Smooth muscle cell (in vitro differentiated cells): Measurements from ENCODE around the gene ATRN. TPM values are rescaled to one million over a fixed set of nuclear protein-coding genes. Genes with fewer than 3 reads are reported as not detected.
A peak's percentile ranks its signal among the peaks of the same experiment; 100 is the strongest.
"Not testable (repeated sequence)": the region's sequence is repeated elsewhere in the genome, so short reads cannot be mapped to it uniquely, and the experiment has no call there.

ENCODE experiments used
- DNase-seq: peaks from one replicate; lab custom pipeline; 2025; ENCODE audit not compliant: unreplicated experiment; lab: John Stamatoyannopoulos, UW
- H2AFZ ChIP-seq: fragments of 200-600 bp; sonication (generic); 2 replicates; pipeline ENCODE4 v1.6.0; 2016; ENCODE audit warnings: antibody characterized with exemption, low read depth, mild to moderate bottlenecking
- H3F3A ChIP-seq: fragments of 200-600 bp; sonication (generic); 2 replicates; pipeline ENCODE4 v1.6.0; 2017; ENCODE audit warnings: antibody characterized with exemption, low read depth
- H3K27ac ChIP-seq: fragments of 200-600 bp; sonication (generic); 2 replicates; pipeline ENCODE4 v1.5.1; 2016; ENCODE audit warnings: low read depth, mild to moderate bottlenecking
- H3K27me3 ChIP-seq: fragments of 200-600 bp; sonication (generic); 2 replicates; pipeline ENCODE4 v1.6.1; 2016; ENCODE audit warnings: low read depth, mild to moderate bottlenecking
- H3K36me3 ChIP-seq: fragments of 200-600 bp; sonication (generic); 2 replicates; pipeline ENCODE4 v1.5.1; 2016; ENCODE audit warnings: low read depth
- H3K4me1 ChIP-seq: fragments of 200-600 bp; sonication (generic); 2 replicates; pipeline ENCODE4 v1.5.1; 2016; ENCODE audit warnings: low read depth
- H3K4me2 ChIP-seq: fragments of 200-600 bp; sonication (generic); 2 replicates; pipeline ENCODE4 v1.6.0; 2016; ENCODE audit warnings: mild to moderate bottlenecking
- H3K4me3 ChIP-seq: fragments of 200-600 bp; sonication (generic); 2 replicates; pipeline ENCODE4 v1.5.1; 2016; ENCODE audit warnings: mild to moderate bottlenecking
- H3K79me2 ChIP-seq: fragments of 200-600 bp; sonication (generic); 2 replicates; pipeline ENCODE4 v1.6.0; 2016; ENCODE audit warnings: low read depth, mild to moderate bottlenecking
- H3K9ac ChIP-seq: fragments of 200-600 bp; sonication (generic); 2 replicates; pipeline ENCODE4 v1.6.0; 2016; ENCODE audit warnings: low read depth
- H3K9me3 ChIP-seq: fragments of 200-600 bp; sonication (generic); replicated peaks from 2 replicates; pipeline ENCODE4 v1.5.1; 2016; ENCODE audit warnings: low read depth
- H4K20me1 ChIP-seq: fragments of 200-600 bp; sonication (generic); 2 replicates; pipeline ENCODE4 v1.6.0; 2016; ENCODE audit warnings: low read depth
- WGBS: methylation state at CpG from one replicate; pipeline ENCODE4 v1.1.7; 2016; ENCODE audit warnings: low lambda C conversion rate; 5-methylcytosine and 5-hydroxymethylcytosine counted together
- polyA plus RNA-seq: library from polyadenylated mRNA; unstranded; fragments of >200 nt; fragmentation: Nextera tagmentation; extraction: Ambion mirVana; gene quantifications from 2 replicates; pipeline ENCODE4 v1.2.1, GENCODE V29; 2016
- total RNA-seq: library from RNA; depleted of rRNA; stranded (reverse); fragments of >200 nt; gene quantifications from 2 replicates; pipeline ENCODE4 v1.2.3, GENCODE V29; 2014
- TF ChIP-seq, protein P1 (sequence below): fragments of 200-600 bp; sonication (generic); IDR thresholded peaks from 2 replicates; pipeline ENCODE4 v1.5.1; 2017; ENCODE audit warnings: borderline replicate concordance, mild to moderate bottlenecking, antibody characterized with exemption; ENCODE audit not compliant: insufficient read depth, poor library complexity, severe bottlenecking

The ATRN gene
- total RNA-seq (44.0 and 47.3 TPM in 2 replicates), polyA plus RNA-seq (14.0 and 17.9 TPM in 2 replicates)

DNA sequence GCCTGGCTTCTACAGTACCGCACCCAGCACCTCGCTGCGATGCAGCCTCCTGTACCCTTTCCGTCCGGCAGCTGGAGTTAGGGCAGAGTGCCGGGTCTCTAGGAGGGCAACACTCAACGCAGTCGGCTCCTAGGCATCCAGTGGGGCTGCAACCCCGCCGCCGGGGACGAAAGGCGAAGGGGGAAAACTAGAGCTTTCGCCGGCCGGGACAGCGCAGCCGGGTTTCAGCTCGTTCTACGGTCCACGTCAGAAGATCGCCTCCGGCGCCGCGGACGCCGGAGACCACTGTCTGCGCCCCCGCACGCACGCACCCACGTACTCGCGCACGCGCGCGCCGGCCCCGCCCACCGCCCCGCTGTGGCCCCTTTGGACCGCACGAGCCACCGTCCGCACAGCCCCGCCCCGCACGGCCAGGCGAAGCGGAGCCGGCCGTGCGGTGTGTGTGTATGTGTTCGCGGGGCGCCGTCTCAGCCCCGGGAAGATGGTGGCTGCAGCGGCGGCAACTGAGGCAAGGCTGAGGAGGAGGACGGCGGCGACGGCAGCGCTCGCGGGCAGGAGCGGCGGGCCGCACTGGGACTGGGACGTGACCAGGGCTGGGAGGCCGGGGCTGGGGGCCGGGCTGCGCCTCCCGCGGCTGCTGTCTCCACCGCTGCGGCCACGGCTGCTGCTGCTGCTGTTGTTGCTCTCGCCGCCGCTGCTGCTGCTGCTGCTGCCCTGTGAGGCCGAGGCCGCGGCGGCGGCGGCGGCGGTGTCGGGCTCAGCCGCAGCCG is at the start of gene ATRN:
Gene ATRN (plus strand): TSS at position 392 of the 770 bp plus-strand sequence. CDS start 90 bp downstream, at position 482.
- peak; percentile 79 for DNase-seq
- TF ChIP-seq, protein P1, sequence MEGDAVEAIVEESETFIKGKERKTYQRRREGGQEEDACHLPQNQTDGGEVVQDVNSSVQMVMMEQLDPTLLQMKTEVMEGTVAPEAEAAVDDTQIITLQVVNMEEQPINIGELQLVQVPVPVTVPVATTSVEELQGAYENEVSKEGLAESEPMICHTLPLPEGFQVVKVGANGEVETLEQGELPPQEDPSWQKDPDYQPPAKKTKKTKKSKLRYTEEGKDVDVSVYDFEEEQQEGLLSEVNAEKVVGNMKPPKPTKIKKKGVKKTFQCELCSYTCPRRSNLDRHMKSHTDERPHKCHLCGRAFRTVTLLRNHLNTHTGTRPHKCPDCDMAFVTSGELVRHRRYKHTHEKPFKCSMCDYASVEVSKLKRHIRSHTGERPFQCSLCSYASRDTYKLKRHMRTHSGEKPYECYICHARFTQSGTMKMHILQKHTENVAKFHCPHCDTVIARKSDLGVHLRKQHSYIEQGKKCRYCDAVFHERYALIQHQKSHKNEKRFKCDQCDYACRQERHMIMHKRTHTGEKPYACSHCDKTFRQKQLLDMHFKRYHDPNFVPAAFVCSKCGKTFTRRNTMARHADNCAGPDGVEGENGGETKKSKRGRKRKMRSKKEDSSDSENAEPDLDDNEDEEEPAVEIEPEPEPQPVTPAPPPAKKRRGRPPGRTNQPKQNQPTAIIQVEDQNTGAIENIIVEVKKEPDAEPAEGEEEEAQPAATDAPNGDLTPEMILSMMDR: no peak
- WGBS: under 1% methylated on average over 83 of the region's 95 CpGs

DNA sequence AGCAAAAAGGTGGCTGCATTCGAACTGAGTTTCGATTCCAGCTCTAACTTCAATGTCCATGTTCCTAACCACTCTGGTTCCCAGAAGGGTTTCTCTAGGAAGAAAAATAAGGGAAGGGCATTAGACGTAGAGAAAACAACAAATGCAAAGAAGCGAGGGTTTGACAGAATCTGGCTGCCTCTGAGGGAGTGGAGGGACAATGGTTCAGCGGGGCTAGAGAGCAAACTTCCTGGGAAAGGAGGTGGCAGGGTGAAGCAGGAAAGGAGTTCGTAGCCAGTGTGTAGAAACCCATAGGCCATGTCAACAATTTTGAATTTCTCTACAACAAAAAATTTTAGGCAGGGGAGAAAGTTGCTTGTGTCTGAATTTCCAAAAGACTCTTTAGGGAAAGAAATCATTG is 48.8 kb upstream of the ATRN start:
- TF ChIP-seq, protein P1: no peak
- Histone ChIP-seq H3K9me3 (no peaks in the 10 kb centered on the region), H4K20me1 (no peaks in the 10 kb centered on the region), H3K9ac (no peak overlapping the region), H3K4me1 (no peaks in the 10 kb centered on the region), H3F3A (no peaks in the 10 kb centered on the region), H3K36me3 (no peaks in the 10 kb centered on the region), H3K79me2 (no peaks in the 10 kb centered on the region), H3K4me3 (no peak overlapping the region), H3K4me2 (no peak overlapping the region), H3K27ac (no peak overlapping the region), H3K27me3 (no peaks in the 10 kb centered on the region), H2AFZ (no peak overlapping the region)
- 88% methylated on average over 6 of the region's 6 CpGs for WGBS
- DNase-seq: no peak

More for the DNA sequence above, at the start of gene ATRN:
- Histone ChIP-seq H3K9ac (peak within 1 kb of the TSS; percentile 88), H3K4me3 (peak within 1 kb of the TSS; percentile 92), H3F3A (no peaks in the 10 kb centered on the region), H3K27ac (peak within 1 kb of the TSS; percentile 86), H3K79me2 (peaks cover 41% of the 10 kb centered on the region), H3K4me2 (peak within 1 kb of the TSS; percentile 97), H3K4me1 (peaks cover 17% of the 10 kb centered on the region), H4K20me1 (peaks cover 36% of the 10 kb centered on the region), H2AFZ (peak within 1 kb of the TSS; percentile 95), H3K36me3 (no peaks in the 10 kb centered on the region), H3K27me3 (peaks cover 5% of the 10 kb centered on the region), H3K9me3 (no peaks in the 10 kb centered on the region)

DNA sequence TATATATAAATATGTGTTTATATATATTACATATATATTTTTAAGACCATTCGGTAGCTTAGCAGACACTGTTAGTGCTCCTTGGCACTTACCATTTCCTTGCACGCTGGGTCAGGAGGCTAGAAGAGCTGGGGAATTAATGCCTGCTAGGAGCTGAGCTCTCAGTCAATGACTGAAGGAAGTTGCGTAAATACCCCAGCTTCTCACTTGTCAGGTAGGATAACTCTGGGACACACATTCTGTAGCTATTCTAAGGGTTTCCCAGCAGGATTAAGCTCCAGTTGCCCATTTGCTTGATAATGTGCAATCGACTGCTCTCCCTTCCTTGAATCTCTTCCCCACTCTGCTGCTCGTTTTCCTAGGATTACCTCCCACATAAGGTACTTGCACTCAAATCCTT is 47.7 kb upstream of the ATRN start:
- Histone ChIP-seq H3K27ac (no peak overlapping the region), H3K36me3 (no peaks in the 10 kb centered on the region), H3K4me1 (no peaks in the 10 kb centered on the region), H3K79me2 (no peaks in the 10 kb centered on the region), H3K4me3 (no peak overlapping the region), H3K4me2 (no peak overlapping the region), H3K27me3 (no peaks in the 10 kb centered on the region), H3F3A (no peaks in the 10 kb centered on the region), H3K9me3 (no peaks in the 10 kb centered on the region), H2AFZ (no peak overlapping the region), H3K9ac (no peak overlapping the region), H4K20me1 (no peaks in the 10 kb centered on the region)
- TF ChIP-seq, protein P1: no peak
- no peak for DNase-seq
- 63% methylated on average over 5 of the region's 5 CpGs for WGBS

DNA sequence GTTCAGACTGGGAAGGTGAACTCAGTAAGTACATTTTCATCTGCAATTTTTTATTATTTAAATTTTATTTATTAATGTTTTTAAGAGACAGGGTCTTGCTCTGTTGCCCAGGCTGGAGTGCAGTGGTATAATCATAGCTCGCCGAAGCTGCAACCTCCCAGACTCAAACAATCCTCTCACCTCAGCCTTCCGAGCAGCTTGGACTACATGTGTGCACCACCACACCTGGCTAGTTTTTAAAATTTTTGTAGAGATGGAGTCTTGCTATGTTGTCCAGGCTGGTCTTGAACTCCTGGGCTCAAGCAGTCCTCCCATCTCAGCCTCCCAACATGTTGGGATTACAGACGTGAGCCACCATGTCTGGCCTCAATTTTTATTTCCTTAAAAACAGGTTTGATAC is 44.1 kb upstream of the ATRN start:
- not testable (repeated sequence) for H3K27me3 ChIP-seq, H3K9me3 ChIP-seq, H3F3A ChIP-seq, H2AFZ ChIP-seq, H3K36me3 ChIP-seq, H3K27ac ChIP-seq, DNase-seq, H3K9ac ChIP-seq, H3K79me2 ChIP-seq, H4K20me1 ChIP-seq, H3K4me1 ChIP-seq, H3K4me3 ChIP-seq, H3K4me2 ChIP-seq
- 90% methylated on average over 4 of the region's 4 CpGs for WGBS
